ENCODE data around the gene MAP3K13. TPM values are rescaled to one million over a fixed set of nuclear protein-coding genes. Genes with fewer than 3 reads are reported as not detected.

MAP3K13 gene, protein sequence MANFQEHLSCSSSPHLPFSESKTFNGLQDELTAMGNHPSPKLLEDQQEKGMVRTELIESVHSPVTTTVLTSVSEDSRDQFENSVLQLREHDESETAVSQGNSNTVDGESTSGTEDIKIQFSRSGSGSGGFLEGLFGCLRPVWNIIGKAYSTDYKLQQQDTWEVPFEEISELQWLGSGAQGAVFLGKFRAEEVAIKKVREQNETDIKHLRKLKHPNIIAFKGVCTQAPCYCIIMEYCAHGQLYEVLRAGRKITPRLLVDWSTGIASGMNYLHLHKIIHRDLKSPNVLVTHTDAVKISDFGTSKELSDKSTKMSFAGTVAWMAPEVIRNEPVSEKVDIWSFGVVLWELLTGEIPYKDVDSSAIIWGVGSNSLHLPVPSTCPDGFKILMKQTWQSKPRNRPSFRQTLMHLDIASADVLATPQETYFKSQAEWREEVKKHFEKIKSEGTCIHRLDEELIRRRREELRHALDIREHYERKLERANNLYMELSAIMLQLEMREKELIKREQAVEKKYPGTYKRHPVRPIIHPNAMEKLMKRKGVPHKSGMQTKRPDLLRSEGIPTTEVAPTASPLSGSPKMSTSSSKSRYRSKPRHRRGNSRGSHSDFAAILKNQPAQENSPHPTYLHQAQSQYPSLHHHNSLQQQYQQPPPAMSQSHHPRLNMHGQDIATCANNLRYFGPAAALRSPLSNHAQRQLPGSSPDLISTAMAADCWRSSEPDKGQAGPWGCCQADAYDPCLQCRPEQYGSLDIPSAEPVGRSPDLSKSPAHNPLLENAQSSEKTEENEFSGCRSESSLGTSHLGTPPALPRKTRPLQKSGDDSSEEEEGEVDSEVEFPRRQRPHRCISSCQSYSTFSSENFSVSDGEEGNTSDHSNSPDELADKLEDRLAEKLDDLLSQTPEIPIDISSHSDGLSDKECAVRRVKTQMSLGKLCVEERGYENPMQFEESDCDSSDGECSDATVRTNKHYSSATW
- 10 to 100 TPM; 14.1 to 15.2 TPM for total RNA-seq
- 41.0 TPM for polyA plus RNA-seq

DNA sequence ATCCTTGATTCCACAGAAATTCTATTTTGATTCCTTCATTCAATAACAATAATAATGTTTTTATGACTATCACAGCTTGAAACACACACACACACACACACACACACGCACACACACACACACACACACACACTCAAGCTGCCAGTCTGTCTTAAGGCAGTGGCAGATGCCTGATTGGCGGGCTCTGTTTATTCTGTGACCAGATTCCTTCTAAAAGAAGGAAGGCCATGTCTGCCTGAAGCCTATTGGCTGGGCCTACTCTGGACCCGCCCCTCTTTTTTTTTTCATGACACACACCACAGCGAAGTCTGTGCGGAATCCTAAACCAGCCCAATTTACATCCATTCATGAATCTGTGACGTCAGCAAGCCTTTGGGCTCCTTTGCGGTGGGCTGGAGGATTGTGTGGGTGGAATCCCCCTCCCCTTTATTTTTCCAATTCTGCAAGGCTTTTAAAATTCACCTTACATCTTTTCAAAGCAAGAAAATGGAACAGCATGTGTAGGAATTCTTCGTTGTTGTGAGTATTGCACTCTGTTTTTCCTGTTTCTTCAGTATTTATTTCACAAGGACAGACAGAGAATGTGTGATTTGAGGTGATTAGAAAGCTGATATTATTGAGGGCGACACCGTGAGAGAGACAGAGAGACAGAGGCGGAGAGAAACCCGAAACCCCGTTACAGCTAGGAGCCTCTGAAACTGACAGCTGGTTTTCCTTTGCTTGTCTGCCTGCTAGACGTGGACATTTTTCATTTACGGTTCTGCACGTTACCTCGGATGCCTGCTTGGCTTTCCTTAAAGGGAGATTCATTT lies at the start of gene MAP3K13:
Gene MAP3K13 (plus strand): TSS at position 287 of the 812 bp plus-strand sequence. CDS start 65,446 bp downstream, outside the sequence.
- Mint-ChIP-seq H3K9me3 (no peaks in the 10 kb centered on the region), H3K27ac (peak within 1 kb of the TSS in 2 of 8 donors; percentile 29 to 44), H3K4me3 (peak within 1 kb of the TSS in 6 of 7 donors; percentile 24 to 83 (median 74)), H3K36me3 (no peaks in the 10 kb centered on the region), H3K27me3 (peaks cover 30 to 69% of the 10 kb centered on the region in 2 donors), H3K4me1 (peaks cover 10 to 17% (median 15%) of the 10 kb centered on the region in 3 donors)
- Histone ChIP-seq H3K4me1 (ENCODE audit: insufficient read depth, low read length) (peaks cover 13% of the 10 kb centered on the region), H3K4me3 (ENCODE audit: low read length) (peak within 1 kb of the TSS; percentile 63), H3K27me3 (ENCODE audit: insufficient read depth, low read length, poor library complexity, severe bottlenecking) (peaks cover 18% of the 10 kb centered on the region), H3K27ac (ENCODE audit: low read depth, low read length) (no peak within 1 kb of the TSS), H3K9me3 (ENCODE audit: low read length) (no peaks in the 10 kb centered on the region), H3K36me3 (ENCODE audit: insufficient read depth, low read length) (no peaks in the 10 kb centered on the region)
- DNase-seq: peak in 3 of 5 donors; percentile 1 to 21 (median 12)
- ChIA-PET POLR2A (no interaction called here), CTCF (interaction anchor here (1.1 kb wide), 1 partner anchor 8 kb away, joined by 5 read pairs; no protein-coding TSS in a partner anchor)

DNA sequence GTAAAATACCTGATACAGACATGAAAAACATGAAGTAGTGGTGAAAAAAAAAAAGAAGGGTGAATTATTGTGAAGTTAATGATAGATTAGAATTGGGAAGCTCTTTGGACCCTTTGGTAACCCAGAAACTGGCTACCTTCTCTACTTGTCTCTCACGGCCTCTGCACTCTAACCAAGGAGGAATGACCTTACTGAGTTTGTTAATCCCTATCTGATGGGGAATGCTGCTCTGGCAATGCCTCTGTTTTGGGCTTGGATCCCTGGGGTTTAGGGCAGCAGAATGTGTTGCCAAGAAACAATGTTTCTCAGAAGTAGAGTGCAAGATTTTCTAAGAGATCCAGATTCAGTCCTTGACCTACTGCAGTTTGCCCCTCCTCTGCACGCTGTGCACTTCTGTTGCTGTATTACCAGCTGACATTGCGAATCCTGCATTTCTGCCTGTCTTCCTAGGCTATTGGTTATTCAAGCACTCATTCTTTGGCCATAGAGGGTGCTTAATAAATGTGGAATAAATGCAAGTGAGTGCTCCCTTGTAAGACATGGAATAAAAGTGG lies 49.2 kb upstream of the MAP3K13 start:
- Histone ChIP-seq H3K4me3 (ENCODE audit: low read length) (no peak overlapping the region), H3K27me3 (ENCODE audit: insufficient read depth, low read length, poor library complexity, severe bottlenecking) (no peaks in the 10 kb centered on the region), H3K27ac (ENCODE audit: low read depth, low read length) (no peak overlapping the region), H3K4me1 (ENCODE audit: insufficient read depth, low read length) (no peaks in the 10 kb centered on the region), H3K9me3 (ENCODE audit: low read length) (no peaks in the 10 kb centered on the region), H3K36me3 (ENCODE audit: insufficient read depth, low read length) (no peaks in the 10 kb centered on the region)
- Mint-ChIP-seq H3K36me3 (peaks cover 2 to 17% (median 8%) of the 10 kb centered on the region in 3 donors), H3K27ac (no peak overlapping the region), H3K27me3 (peaks cover 3 to 4% of the 10 kb centered on the region in 2 donors), H3K4me1 (peaks cover 0 to 4% (median 2%) of the 10 kb centered on the region in 3 donors), H3K9me3 (peaks cover 5 to 13% (median 9%) of the 10 kb centered on the region in 5 donors), H3K4me3 (no peak overlapping the region)
- no peak for DNase-seq
- ChIA-PET POLR2A (no interaction called here), CTCF (no interaction called here)

DNA sequence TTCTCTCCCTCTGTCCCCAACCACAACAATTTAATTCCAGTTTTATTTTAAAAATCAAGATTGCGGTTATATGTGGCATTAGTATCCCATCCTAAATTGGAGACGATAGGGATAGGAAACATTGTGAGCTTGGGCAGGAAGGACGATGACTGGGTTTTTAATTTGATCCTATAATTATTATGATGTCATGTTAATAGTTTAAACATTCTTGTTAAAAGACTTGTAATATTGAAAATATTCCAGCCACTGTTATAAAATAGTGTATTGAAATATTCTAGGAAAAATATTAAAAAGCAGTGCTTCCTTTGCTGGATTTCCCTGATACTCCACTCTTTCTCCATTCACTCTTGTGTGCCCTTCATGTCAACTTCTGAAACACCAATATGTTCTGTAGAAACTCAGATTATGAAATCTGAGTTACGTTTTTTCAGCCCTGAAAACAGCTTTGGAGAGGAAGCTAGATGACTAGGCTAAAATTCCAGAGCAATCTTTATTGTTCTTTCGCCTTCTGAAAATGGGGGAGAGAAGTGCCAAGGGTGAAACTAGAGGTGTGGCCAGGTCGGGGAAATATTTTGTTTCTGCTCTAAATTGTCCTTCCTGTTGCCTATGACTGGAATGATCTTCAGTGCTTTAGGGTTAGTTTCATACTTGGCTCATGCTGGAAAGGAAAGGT lies 46.1 kb upstream of the MAP3K13 start:
- ChIA-PET CTCF (no interaction called here), POLR2A (no interaction called here)
- H3K4me1 Mint-ChIP-seq: peaks cover 0 to 4% (median 2%) of the 10 kb centered on the region in 3 donors

DNA sequence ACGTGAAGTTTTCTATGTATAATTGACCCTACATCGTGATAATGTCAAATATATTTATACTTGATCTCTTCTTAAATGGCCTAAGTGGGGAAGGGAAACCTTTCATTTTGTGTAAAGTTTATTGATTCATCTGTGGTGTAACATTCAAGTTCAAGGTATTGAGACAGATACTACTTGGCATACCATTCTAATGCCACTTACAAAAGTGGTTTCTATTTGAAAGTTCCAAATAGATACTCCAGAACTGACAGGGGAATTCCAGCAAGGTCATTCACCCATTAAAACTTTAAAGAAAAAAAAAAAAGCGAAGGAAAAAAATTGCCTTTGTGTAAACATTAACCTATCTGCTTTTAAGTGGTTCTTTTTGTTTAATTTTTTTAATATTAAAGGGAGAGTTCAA lies 45.3 kb upstream of the MAP3K13 start:
- Histone ChIP-seq H3K4me1 (ENCODE audit: insufficient read depth, low read length) (no peaks in the 10 kb centered on the region), H3K36me3 (ENCODE audit: insufficient read depth, low read length) (no peaks in the 10 kb centered on the region), H3K4me3 (ENCODE audit: low read length) (no peak overlapping the region), H3K27ac (ENCODE audit: low read depth, low read length) (no peak overlapping the region), H3K9me3 (ENCODE audit: low read length) (no peaks in the 10 kb centered on the region), H3K27me3 (ENCODE audit: insufficient read depth, low read length, poor library complexity, severe bottlenecking) (no peaks in the 10 kb centered on the region)
- DNase-seq: no peak
- Mint-ChIP-seq H3K4me1 (peaks cover 0 to 4% (median 2%) of the 10 kb centered on the region in 3 donors), H3K27me3 (peaks cover 0 to 4% of the 10 kb centered on the region in 2 donors), H3K27ac (no peak overlapping the region), H3K36me3 (no peaks in the 10 kb centered on the region), H3K4me3 (no peak overlapping the region), H3K9me3 (no peaks in the 10 kb centered on the region)
- CTCF ChIA-PET: no interaction called here
- POLR2A ChIA-PET: no interaction called here

More for the DNA sequence above, 46.1 kb upstream of the MAP3K13 start:
- Mint-ChIP-seq H3K4me3 (no peak overlapping the region), H3K27ac (no peak overlapping the region), H3K27me3 (peaks cover 0 to 4% of the 10 kb centered on the region in 2 donors), H3K36me3 (no peaks in the 10 kb centered on the region), H3K9me3 (no peaks in the 10 kb centered on the region)
- no peak for DNase-seq
- Histone ChIP-seq H3K27me3 (ENCODE audit: insufficient read depth, low read length, poor library complexity, severe bottlenecking) (no peaks in the 10 kb centered on the region), H3K9me3 (ENCODE audit: low read length) (no peaks in the 10 kb centered on the region), H3K4me3 (ENCODE audit: low read length) (no peak overlapping the region), H3K4me1 (ENCODE audit: insufficient read depth, low read length) (no peaks in the 10 kb centered on the region), H3K36me3 (ENCODE audit: insufficient read depth, low read length) (no peaks in the 10 kb centered on the region), H3K27ac (ENCODE audit: low read depth, low read length) (no peak overlapping the region)

DNA sequence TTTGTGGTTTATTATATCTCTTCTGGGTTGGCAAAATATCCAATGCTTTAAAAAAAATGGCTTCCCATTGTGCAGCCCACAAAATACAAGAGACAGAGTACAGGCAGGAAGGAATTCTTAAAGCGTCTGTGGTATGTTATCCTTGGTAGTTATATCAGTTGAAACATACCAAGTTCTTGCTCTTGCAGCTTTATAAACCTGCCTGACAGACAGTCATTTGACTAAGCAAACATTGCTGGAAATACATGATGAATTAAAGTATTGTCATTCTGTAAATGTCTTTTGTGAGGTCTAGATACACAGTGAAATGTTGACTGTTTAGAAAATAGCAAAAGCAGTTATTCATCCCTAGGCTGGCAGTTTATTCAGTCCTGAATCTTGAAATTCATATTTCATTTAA lies 44.8 kb upstream of the MAP3K13 start:
- H3K27me3 Mint-ChIP-seq: peaks cover 0 to 4% of the 10 kb centered on the region in 2 donors
- CTCF ChIA-PET: no interaction called here

DNA sequence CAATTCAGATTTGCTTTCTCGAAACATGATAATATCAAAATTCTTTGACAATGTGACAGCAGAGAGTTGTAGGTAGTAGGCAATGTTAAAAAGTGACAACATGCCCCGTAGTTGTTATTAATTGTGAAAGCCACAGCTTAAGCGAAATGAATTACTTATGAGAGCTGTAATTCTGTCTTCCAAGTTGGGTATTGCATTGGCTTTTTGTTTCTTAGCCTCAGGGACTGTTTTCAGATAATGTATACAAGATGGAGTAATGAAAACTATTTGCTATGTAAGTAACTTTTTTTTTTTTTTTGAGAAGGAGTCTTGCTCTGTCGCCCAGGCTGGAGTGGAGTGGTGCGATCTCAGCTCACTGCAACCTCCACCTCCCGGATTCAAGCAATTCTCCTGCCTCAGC lies 43.1 kb upstream of the MAP3K13 start:
- peaks cover 0 to 4% (median 2%) of the 10 kb centered on the region in 3 donors for H3K4me1 Mint-ChIP-seq

More for the DNA sequence above, 44.8 kb upstream of the MAP3K13 start:
- no peaks in the 10 kb centered on the region for H3K4me1 ChIP-seq (ENCODE audit: insufficient read depth, low read length)
- no peaks in the 10 kb centered on the region for H3K27me3 ChIP-seq (ENCODE audit: insufficient read depth, low read length, poor library complexity, severe bottlenecking)
- DNase-seq: no peak
- Mint-ChIP-seq H3K9me3 (no peaks in the 10 kb centered on the region), H3K27ac (no peak overlapping the region), H3K36me3 (no peaks in the 10 kb centered on the region), H3K4me3 (no peak overlapping the region), H3K4me1 (peaks cover 0 to 4% (median 2%) of the 10 kb centered on the region in 3 donors)
- no peak overlapping the region for H3K27ac ChIP-seq (ENCODE audit: low read depth, low read length)
- no peak overlapping the region for H3K4me3 ChIP-seq (ENCODE audit: low read length)
- no peaks in the 10 kb centered on the region for H3K36me3 ChIP-seq (ENCODE audit: insufficient read depth, low read length)
- POLR2A ChIA-PET: no interaction called here
- no peaks in the 10 kb centered on the region for H3K9me3 ChIP-seq (ENCODE audit: low read length)

DNA sequence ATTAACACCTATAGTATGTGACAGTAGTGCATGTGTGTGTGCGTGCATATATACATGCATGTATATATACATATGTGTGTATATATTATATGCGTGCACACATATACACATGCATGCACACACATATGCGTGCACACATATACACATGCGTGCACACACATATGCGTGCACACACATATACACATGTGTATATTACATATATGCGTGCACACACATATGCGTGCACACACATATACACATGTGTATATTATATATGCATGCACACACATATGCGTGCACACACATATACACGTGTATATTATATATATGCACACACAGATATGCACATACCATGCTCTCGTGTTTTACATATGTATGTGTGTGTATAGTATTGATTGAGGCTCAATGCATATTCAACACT lies 42.0 kb upstream of the MAP3K13 start:
- no peaks in the 10 kb centered on the region for H3K27me3 ChIP-seq (ENCODE audit: insufficient read depth, low read length, poor library complexity, severe bottlenecking)
- no peak for DNase-seq
- H3K4me1 Mint-ChIP-seq: peaks cover 0 to 4% (median 2%) of the 10 kb centered on the region in 3 donors
- no peak overlapping the region for H3K27ac ChIP-seq (ENCODE audit: low read depth, low read length)
- no peak overlapping the region for H3K4me3 Mint-ChIP-seq
- POLR2A ChIA-PET: no interaction called here
- peaks cover 0 to 3% of the 10 kb centered on the region in 2 donors for H3K27me3 Mint-ChIP-seq
- H3K4me1 ChIP-seq (ENCODE audit: insufficient read depth, low read length): no peaks in the 10 kb centered on the region
- no peaks in the 10 kb centered on the region for H3K9me3 Mint-ChIP-seq
- CTCF ChIA-PET: no interaction called here
- no peaks in the 10 kb centered on the region for H3K9me3 ChIP-seq (ENCODE audit: low read length)
- H3K36me3 Mint-ChIP-seq: peaks cover 0 to 4% (median 4%) of the 10 kb centered on the region in 3 donors
- no peaks in the 10 kb centered on the region for H3K36me3 ChIP-seq (ENCODE audit: insufficient read depth, low read length)
- no peak overlapping the region for H3K4me3 ChIP-seq (ENCODE audit: low read length)
- H3K27ac Mint-ChIP-seq: no peak overlapping the region

More for the DNA sequence above, 43.1 kb upstream of the MAP3K13 start:
- ChIA-PET POLR2A (no interaction called here), CTCF (no interaction called here)
- Histone ChIP-seq H3K27me3 (ENCODE audit: insufficient read depth, low read length, poor library complexity, severe bottlenecking) (no peaks in the 10 kb centered on the region), H3K27ac (ENCODE audit: low read depth, low read length) (no peak overlapping the region), H3K36me3 (ENCODE audit: insufficient read depth, low read length) (no peaks in the 10 kb centered on the region), H3K4me1 (ENCODE audit: insufficient read depth, low read length) (no peaks in the 10 kb centered on the region), H3K9me3 (ENCODE audit: low read length) (no peaks in the 10 kb centered on the region), H3K4me3 (ENCODE audit: low read length) (no peak overlapping the region)
- peaks cover 0 to 4% (median 1%) of the 10 kb centered on the region in 3 donors for H3K36me3 Mint-ChIP-seq
- no peaks in the 10 kb centered on the region for H3K9me3 Mint-ChIP-seq
- no peak for DNase-seq
- no peak overlapping the region for H3K27ac Mint-ChIP-seq
- no peaks in the 10 kb centered on the region for H3K27me3 Mint-ChIP-seq
- H3K4me3 Mint-ChIP-seq: no peak overlapping the region

All from CD8-positive, alpha-beta memory T cell (primary cell).